WERI-Rb-1 (cell line): Measurements from ENCODE around the gene HOXB8.

Experiments used
- DNase-seq: peaks from one replicate; pipeline ENCODE4 v3.0.0-alpha.2; 2020
- H3K27ac ChIP-seq: fragments of 250-450 bp; sonication (Bioruptor Pico); 2 replicates; pipeline ENCODE4 v1.5.1; 2020; ENCODE audit warnings: mild to moderate bottlenecking, moderate library complexity
- H3K27me3 ChIP-seq: fragments of 250-450 bp; sonication (Bioruptor Pico); 2 replicates; pipeline ENCODE4 v1.5.1; 2021; ENCODE audit warnings: mild to moderate bottlenecking, low read depth, moderate library complexity; ENCODE audit not compliant: insufficient read depth, severe bottlenecking
- H3K36me3 ChIP-seq: fragments of 250-450 bp; sonication (Bioruptor Pico); 2 replicates; pipeline ENCODE4 v1.5.1; 2020; ENCODE audit warnings: mild to moderate bottlenecking, moderate library complexity
- H3K4me3 ChIP-seq: 2 replicates; pipeline ENCODE4 v1.5.1; 2011; ENCODE audit warnings: low read depth, mild to moderate bottlenecking, control low read depth, low read length
- H3K9me3 ChIP-seq: fragments of 250-450 bp; sonication (Bioruptor Pico); 2 replicates; pipeline ENCODE4 v1.5.1; 2021; ENCODE audit warnings: mild to moderate bottlenecking, moderate library complexity; ENCODE audit not compliant: severe bottlenecking
- CTCF ChIP-seq: IDR thresholded peaks from 2 replicates; pipeline ENCODE4 v1.5.1; 2011; ENCODE audit warnings: low read depth, mild to moderate bottlenecking, control low read depth, inconsistent platforms, low read length

HOXB8 gene

GRCh38 chr17:48577946-48578615 lies 37.0 kb downstream of the HOXB8 start, which contains the start of gene HOXB4:
HOXB4 (minus strand) TSS chr17:48578350; CDS start chr17:48578319, 31 bp downstream.
- Histone ChIP-seq H3K4me3 (peak within 1 kb of the TSS; percentile 44), H3K27ac (no peak within 1 kb of the TSS), H3K27me3 (peaks cover 93% of the 10 kb centered on the region), H3K36me3 (no peaks in the 10 kb centered on the region), H3K9me3 (peaks cover 14% of the 10 kb centered on the region)
- peak; percentile 70 for DNase-seq
- no peak for TF ChIP-seq CTCF

GRCh38 chr17:48577330-48577945 lies 37.7 kb downstream of the HOXB8 start:
- TF ChIP-seq CTCF = no peak
- DNase-seq = no peak
- H3K9me3 ChIP-seq = peaks cover 14% of the 10 kb centered on the region
- H3K27me3 ChIP-seq = peaks cover 93% of the 10 kb centered on the region
- H3K4me3 ChIP-seq = peak overlapping the region; percentile 8
- no peaks in the 10 kb centered on the region for H3K36me3 ChIP-seq
- H3K27ac ChIP-seq = no peak overlapping the region

GRCh38 chr17:48576479-48577309 lies 38.4 kb downstream of the HOXB8 start:
- TF ChIP-seq CTCF = no peak
- no peak overlapping the region for H3K4me3 ChIP-seq
- H3K27me3 ChIP-seq = peaks cover 93% of the 10 kb centered on the region
- H3K36me3 ChIP-seq = no peaks in the 10 kb centered on the region
- no peak for DNase-seq
- H3K27ac ChIP-seq = no peak overlapping the region
- peaks cover 9% of the 10 kb centered on the region for H3K9me3 ChIP-seq

- DNase-seq = no peak
- Histone ChIP-seq H3K9me3 (peaks cover 4% of the 10 kb centered on the region), H3K36me3 (no peaks in the 10 kb centered on the region), H3K27ac (no peak overlapping the region), H3K27me3 (peaks cover 93% of the 10 kb centered on the region), H3K4me3 (no peak overlapping the region)
- no peak for TF ChIP-seq CTCF
Observed at GRCh38 chr17:48575673-48576478, 39.2 kb downstream of the HOXB8 start.

- H3K27ac ChIP-seq = no peak overlapping the region
- TF ChIP-seq CTCF = no peak
- peaks cover 4% of the 10 kb centered on the region for H3K9me3 ChIP-seq
- H3K27me3 ChIP-seq = peaks cover 93% of the 10 kb centered on the region
- no peak overlapping the region for H3K4me3 ChIP-seq
- no peaks in the 10 kb centered on the region for H3K36me3 ChIP-seq
- no peak for DNase-seq
Observed at GRCh38 chr17:48575066-48575582, 40.0 kb downstream of the HOXB8 start.
